Measurements from ENCODE around the gene SNX8. TPM values are rescaled to one million over a fixed set of nuclear protein-coding genes. Genes with fewer than 3 reads are reported as not detected.

Gene SNX8
- total RNA-seq, 6 donors from 2014 or later, result 16.0 to 74.3 (median 41.2) TPM

DNA sequence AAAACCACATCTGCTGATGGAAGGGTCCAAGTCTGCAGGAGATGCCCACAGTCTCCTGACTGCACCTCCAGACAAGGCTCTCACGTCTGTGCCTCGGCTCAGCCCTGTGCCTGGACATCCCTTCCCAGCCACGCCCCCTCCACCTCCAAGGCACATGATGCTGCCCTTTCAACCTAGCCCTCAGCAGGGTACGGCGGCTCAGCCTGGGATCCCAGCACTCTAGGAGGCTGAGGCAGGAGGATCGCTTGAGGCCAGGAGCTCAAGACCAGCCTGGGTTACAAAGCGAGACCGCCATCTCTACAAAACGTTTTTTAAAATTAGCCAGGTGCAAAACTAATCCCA lies 95.8 kb downstream of the SNX8 start:
- TF ChIP-seq POLR2A (IDR thresholded peaks at IDR 0.05) (no peak), POLR2AphosphoS5 (IDR thresholded peaks at IDR 0.05) (no peak), EP300 (IDR thresholded peaks at IDR 0.05) (no peak)
- TF ChIP-seq, protein P1, sequence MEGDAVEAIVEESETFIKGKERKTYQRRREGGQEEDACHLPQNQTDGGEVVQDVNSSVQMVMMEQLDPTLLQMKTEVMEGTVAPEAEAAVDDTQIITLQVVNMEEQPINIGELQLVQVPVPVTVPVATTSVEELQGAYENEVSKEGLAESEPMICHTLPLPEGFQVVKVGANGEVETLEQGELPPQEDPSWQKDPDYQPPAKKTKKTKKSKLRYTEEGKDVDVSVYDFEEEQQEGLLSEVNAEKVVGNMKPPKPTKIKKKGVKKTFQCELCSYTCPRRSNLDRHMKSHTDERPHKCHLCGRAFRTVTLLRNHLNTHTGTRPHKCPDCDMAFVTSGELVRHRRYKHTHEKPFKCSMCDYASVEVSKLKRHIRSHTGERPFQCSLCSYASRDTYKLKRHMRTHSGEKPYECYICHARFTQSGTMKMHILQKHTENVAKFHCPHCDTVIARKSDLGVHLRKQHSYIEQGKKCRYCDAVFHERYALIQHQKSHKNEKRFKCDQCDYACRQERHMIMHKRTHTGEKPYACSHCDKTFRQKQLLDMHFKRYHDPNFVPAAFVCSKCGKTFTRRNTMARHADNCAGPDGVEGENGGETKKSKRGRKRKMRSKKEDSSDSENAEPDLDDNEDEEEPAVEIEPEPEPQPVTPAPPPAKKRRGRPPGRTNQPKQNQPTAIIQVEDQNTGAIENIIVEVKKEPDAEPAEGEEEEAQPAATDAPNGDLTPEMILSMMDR (IDR thresholded peaks at IDR 0.05), result no peak
- Histone ChIP-seq H3K36me3 (peaks cover 22 to 99% (median 84%) of the 10 kb centered on the region in 4 donors), H3K9me3 (no peaks in the 10 kb centered on the region), H3K4me3 (no peak overlapping the region), H3K27ac (no peak overlapping the region), H3K4me1 (no peaks in the 10 kb centered on the region), H3K27me3 (no peaks in the 10 kb centered on the region)
- ATAC-seq (ENCODE audit: low FRiP score in 2 of 2), result no peak
- 96% methylated on average over 7 to 9 of the region's 9 CpGs for WGBS, 2 donors
- no peak for DNase-seq

DNA sequence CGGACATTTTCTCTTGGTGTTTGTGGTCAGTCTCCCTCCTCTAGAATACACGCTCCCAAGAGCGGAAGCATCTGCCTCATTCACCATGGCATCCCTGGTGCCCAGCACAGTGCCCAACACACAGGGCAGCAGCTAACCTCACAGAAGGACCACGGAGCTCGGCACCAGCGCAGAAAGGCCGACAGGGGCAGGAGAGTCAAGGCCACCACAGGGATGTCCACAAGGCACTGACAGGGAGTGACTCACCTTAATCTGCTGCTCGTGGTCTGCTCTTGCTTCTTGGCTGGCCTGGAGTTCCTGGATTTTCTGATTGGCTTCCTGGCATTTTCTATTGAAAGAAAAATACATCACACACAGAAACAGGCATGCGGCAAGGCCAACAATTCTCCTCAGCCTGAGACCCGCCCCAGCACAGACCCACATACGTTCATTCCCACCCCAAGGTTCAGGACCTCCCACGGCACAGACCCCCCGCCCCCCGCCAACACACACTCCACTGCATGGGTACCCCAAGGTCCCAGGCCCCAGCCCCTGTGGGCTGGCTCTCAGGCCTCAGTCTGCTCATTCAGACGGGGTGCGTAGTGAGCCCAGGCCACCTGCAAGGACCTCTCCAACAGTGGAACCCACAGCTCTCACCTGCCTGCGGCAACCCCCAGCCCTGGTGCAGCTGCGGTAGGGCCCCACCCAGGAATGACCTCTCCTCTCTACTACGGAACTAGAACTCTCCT lies 96.4 kb downstream of the SNX8 start:
- Histone ChIP-seq H3K36me3 (peaks cover 22 to 99% (median 85%) of the 10 kb centered on the region in 4 donors), H3K9me3 (no peaks in the 10 kb centered on the region), H3K27me3 (no peaks in the 10 kb centered on the region), H3K4me3 (no peak overlapping the region), H3K4me1 (no peaks in the 10 kb centered on the region), H3K27ac (no peak overlapping the region)
- no peak for ATAC-seq (ENCODE audit: low FRiP score in 2 of 2)
- TF ChIP-seq EP300 (IDR thresholded peaks at IDR 0.05) (no peak), POLR2A (IDR thresholded peaks at IDR 0.05) (no peak), POLR2AphosphoS5 (IDR thresholded peaks at IDR 0.05) (no peak)
- TF ChIP-seq, protein P1 (IDR thresholded peaks at IDR 0.05), result no peak
- 86 to 93% methylated on average over 11 to 19 of the region's 19 CpGs for WGBS, 2 donors
- DNase-seq, result peak in 1 of 2 donors; percentile 48

DNA sequence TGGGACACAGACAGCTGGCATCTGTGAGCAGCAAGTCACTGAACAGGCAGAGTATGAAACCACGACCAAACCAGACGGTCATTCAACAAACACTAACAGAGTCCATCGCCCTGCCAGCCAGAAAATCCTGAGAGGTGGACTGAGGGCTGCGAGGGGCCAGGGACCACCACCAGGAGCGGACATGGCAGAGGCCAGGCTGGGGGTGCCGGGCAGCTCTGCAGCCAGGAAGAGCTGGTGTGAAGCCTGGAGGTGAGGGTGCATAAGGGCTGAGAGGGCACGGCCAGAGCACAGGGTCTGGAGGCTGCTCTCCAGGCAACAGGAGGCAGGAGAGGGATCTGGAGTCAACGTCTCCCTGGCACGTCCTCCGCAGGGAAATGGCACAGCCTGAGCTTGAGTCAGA lies 97.0 kb downstream of the SNX8 start:
- TF ChIP-seq POLR2A (IDR thresholded peaks at IDR 0.05), result no peak
- TF ChIP-seq EP300 (IDR thresholded peaks at IDR 0.05), result no peak
- TF ChIP-seq POLR2AphosphoS5 (IDR thresholded peaks at IDR 0.05), result no peak
- TF ChIP-seq, protein P1 (IDR thresholded peaks at IDR 0.05), result no peak
- no peaks in the 10 kb centered on the region for H3K27me3 ChIP-seq
- H3K9me3 ChIP-seq, result no peaks in the 10 kb centered on the region
- DNase-seq (peak in 1 of 2 donors; percentile 48), ATAC-seq (ENCODE audit: low FRiP score in 2 of 2) (no peak)
- no peak overlapping the region for H3K27ac ChIP-seq
- no peak overlapping the region for H3K4me3 ChIP-seq
- 88 to 95% methylated on average over 8 to 10 of the region's 10 CpGs for WGBS, 2 donors
- no peaks in the 10 kb centered on the region for H3K4me1 ChIP-seq
- peaks cover 21 to 99% (median 85%) of the 10 kb centered on the region in 4 donors for H3K36me3 ChIP-seq

GRCh38 chr7:2215851-2216250 lies 98.4 kb downstream of the SNX8 start:
- 92 to 97% methylated on average over 12 to 13 of the region's 17 CpGs for WGBS, 2 donors
- Histone ChIP-seq H3K4me1 (no peaks in the 10 kb centered on the region), H3K36me3 (peaks cover 25 to 99% (median 82%) of the 10 kb centered on the region in 4 donors)

More at GRCh38 chr7:2215851-2216250, 98.4 kb downstream of the SNX8 start:
- Histone ChIP-seq H3K27ac (no peak overlapping the region), H3K9me3 (no peaks in the 10 kb centered on the region), H3K27me3 (no peaks in the 10 kb centered on the region), H3K4me3 (no peak overlapping the region)
- TF ChIP-seq POLR2AphosphoS5 (IDR thresholded peaks at IDR 0.05) (no peak), EP300 (IDR thresholded peaks at IDR 0.05) (no peak), POLR2A (IDR thresholded peaks at IDR 0.05) (no peak)
- TF ChIP-seq, protein P1 (IDR thresholded peaks at IDR 0.05), result no peak
- DNase-seq (peak in 1 of 2 donors; percentile 40), ATAC-seq (ENCODE audit: low FRiP score in 2 of 2) (no peak)
